Uterus (tissue), 4 donors: ENCODE measurements around the gene SLC25A34. TPM values are rescaled to one million over a fixed set of nuclear protein-coding genes. Genes with fewer than 3 reads are reported as not detected.

ENCODE experiments used
- DNase-seq, 2 donors: peaks; one replicate each; pipeline ENCODE4 v3.0.0-alpha.2; 2019 to 2020
- H3K27ac ChIP-seq, 2 donors: fragments of 200-600 bp; sonication (generic); 1 replicate in 1 of 2; 2 replicates in 1 of 2; pipeline ENCODE4 v1.5.1; 2016 to 2018
- H3K27me3 ChIP-seq, 2 donors: fragments of 200-600 bp; sonication (generic); one replicate each; pipeline ENCODE4 v1.5.1; 2018 to 2019; ENCODE audit warnings: control low read depth in 1 of 2
- H3K36me3 ChIP-seq, 2 donors: fragments of 200-600 bp; sonication (generic); one replicate each; pipeline ENCODE4 v1.5.1; 2019; ENCODE audit warnings: control low read depth in 1 of 2
- H3K4me1 ChIP-seq, 2 donors: fragments of 200-600 bp; sonication (generic); one replicate each; pipeline ENCODE4 v1.5.1; 2018 to 2019; ENCODE audit warnings: control low read depth in 1 of 2
- H3K4me3 ChIP-seq, 2 donors: fragments of 200-600 bp; sonication (generic); 1 replicate in 1 of 2; 2 replicates in 1 of 2; pipeline ENCODE4 v1.5.1; 2018 to 2019; ENCODE audit warnings: mild to moderate bottlenecking in 1 of 2
- H3K9me3 ChIP-seq, 2 donors: fragments of 200-600 bp; sonication (generic); one replicate each; pipeline ENCODE4 v1.5.1; 2019; ENCODE audit warnings: control low read depth in 1 of 2
- CTCF ChIP-seq, 4 experiments: fragments of 200-600 bp in 2 of 4; fragments of 450-650 bp in 2 of 4; sonication (generic) in 2 of 4; IDR thresholded peaks; one replicate each; pipeline ENCODE4 v1.5.1; 2016 to 2019; ENCODE audit warnings: antibody characterized with exemption in 4 of 4, mild to moderate bottlenecking in 2 of 4, moderate library complexity in 1 of 4
- POLR2A ChIP-seq, 2 donors: fragments of 450-650 bp; IDR thresholded peaks; one replicate each; pipeline ENCODE4 v1.6.1; 2016; ENCODE audit warnings: antibody characterized with exemption in 2 of 2, mild to moderate bottlenecking in 1 of 2, moderate library complexity in 1 of 2
- intact Hi-C: fragments of 100-400 bp; cut with DNase I; formaldehyde crosslinking; loops from one replicate; pipeline ENCODE4 v1.15.1; 2023; ENCODE audit warnings: low total_unique reads
- total RNA-seq, 4 donors: library from RNA; depleted of rRNA in 3 of 4; stranded (reverse); fragments of >200 nt in 3 of 4; gene quantifications; one replicate each; pipeline versions ENCODE4 v1.1.0 to v1.2.4, GENCODE V29; 2014 to 2023
- donor health status: DM: yes; HTN: yes; CAD: no.

Gene SLC25A34
- total RNA-seq, 4 donors from 2014 or later = 0.29 to 2.1 (median 1.6) TPM; not detected in 1

GRCh38 chr1:15748264-15748663 is 12.2 kb downstream of the SLC25A34 start:
- no peak for DNase-seq
- Histone ChIP-seq H3K4me1 (peaks cover 9 to 16% of the 10 kb centered on the region in 2 donors), H3K27ac (no peak overlapping the region), H3K36me3 (no peaks in the 10 kb centered on the region), H3K4me3 (no peak overlapping the region), H3K9me3 (no peaks in the 10 kb centered on the region), H3K27me3 (no peaks in the 10 kb centered on the region)
- no peak for TF ChIP-seq CTCF (IDR thresholded peaks at IDR 0.05)
- no peak for TF ChIP-seq POLR2A (IDR thresholded peaks at IDR 0.05)
- intact Hi-C loops = loop anchor here (10.0 kb wide), 1 partner anchor 153 kb away; no protein-coding TSS in a partner anchor

- H3K4me1 ChIP-seq = peaks cover 9 to 16% of the 10 kb centered on the region in 2 donors
- no peaks in the 10 kb centered on the region for H3K36me3 ChIP-seq
- no peak overlapping the region for H3K4me3 ChIP-seq
- DNase-seq = peak in 1 of 2 donors; percentile 12
- H3K27ac ChIP-seq = peak overlapping the region; percentile 45 to 61
- TF ChIP-seq CTCF (IDR thresholded peaks at IDR 0.05) (no peak), POLR2A (IDR thresholded peaks at IDR 0.05) (no peak)
- H3K27me3 ChIP-seq = no peaks in the 10 kb centered on the region
- intact Hi-C loops = loop anchor here (10.0 kb wide), 1 partner anchor 154 kb away; no protein-coding TSS in a partner anchor
- no peaks in the 10 kb centered on the region for H3K9me3 ChIP-seq
Measured at GRCh38 chr1:15748690-15749398, 12.8 kb downstream of the SLC25A34 start.

- peak overlapping the region; percentile 45 to 61 for H3K27ac ChIP-seq
- H3K4me1 ChIP-seq = peaks cover 9 to 16% of the 10 kb centered on the region in 2 donors
- intact Hi-C loops = loop anchor here (10.0 kb wide), 1 partner anchor 155 kb away; no protein-coding TSS in a partner anchor
- peak; percentile 52 to 53 for DNase-seq
- TF ChIP-seq CTCF (IDR thresholded peaks at IDR 0.05) (no peak), POLR2A (IDR thresholded peaks at IDR 0.05) (no peak)
- H3K9me3 ChIP-seq = no peaks in the 10 kb centered on the region
- no peaks in the 10 kb centered on the region for H3K36me3 ChIP-seq
- H3K27me3 ChIP-seq = no peaks in the 10 kb centered on the region
- H3K4me3 ChIP-seq = no peak overlapping the region
Measured at GRCh38 chr1:15749399-15750291, 13.6 kb downstream of the SLC25A34 start.

- TF ChIP-seq POLR2A (IDR thresholded peaks at IDR 0.05) (no peak), CTCF (IDR thresholded peaks at IDR 0.05) (no peak)
- no peaks in the 10 kb centered on the region for H3K27me3 ChIP-seq
- DNase-seq = no peak
- intact Hi-C loops = no loop called here
- no peak overlapping the region for H3K27ac ChIP-seq
- H3K36me3 ChIP-seq = no peaks in the 10 kb centered on the region
- H3K9me3 ChIP-seq = no peaks in the 10 kb centered on the region
- peaks cover 9 to 16% of the 10 kb centered on the region in 2 donors for H3K4me1 ChIP-seq
- no peak overlapping the region for H3K4me3 ChIP-seq
Measured at GRCh38 chr1:15750924-15751323, 14.9 kb downstream of the SLC25A34 start.
